NCI-H1930 (cell line): ENCODE measurements around the gene ZSWIM8.
"Not testable (repeated sequence)": the region's sequence is repeated elsewhere in the genome, so short reads cannot be mapped to it uniquely, and the experiment has no call there.

Experiments used
- DNase-seq, 2 experiments: peaks; one replicate each; lab custom pipeline; 2025; lab: John Stamatoyannopoulos, UW

Gene ZSWIM8

GRCh38 chr10:73774637-73775036 lies 10.8 kb upstream of the ZSWIM8 start:
- no peak for DNase-seq

- no peak for DNase-seq
Observed at GRCh38 chr10:73779018-73779417, 6.4 kb upstream of the ZSWIM8 start.

- no peak for DNase-seq
Observed at GRCh38 chr10:73779539-73780197, 5.7 kb upstream of the ZSWIM8 start.

GRCh38 chr10:73780301-73780700 lies 5.1 kb upstream of the ZSWIM8 start:
- no peak for DNase-seq

GRCh38 chr10:73780966-73781365 lies 4.4 kb upstream of the ZSWIM8 start:
- DNase-seq, result no peak

GRCh38 chr10:73781548-73781878 lies 3.9 kb upstream of the ZSWIM8 start:
- DNase-seq, result no peak

GRCh38 chr10:73781879-73782748 lies 3.3 kb upstream of the ZSWIM8 start, which contains the start of gene CHCHD1:
Gene CHCHD1 (plus strand): TSS chr10:73782048. CDS start chr10:73782076, 28 bp downstream.
- DNase-seq, result peak; percentile 57 to 76

- no peak for DNase-seq
Observed at GRCh38 chr10:73782749-73783085, 2.7 kb upstream of the ZSWIM8 start.

GRCh38 chr10:73785721-73786511 lies 510 bp downstream of the ZSWIM8 start:
- no peak for DNase-seq

GRCh38 chr10:73786512-73786885 lies 1.1 kb downstream of the ZSWIM8 start:
- no peak for DNase-seq

GRCh38 chr10:73787031-73787800 lies 1.8 kb downstream of the ZSWIM8 start:
- DNase-seq, result not testable (repeated sequence)

- no peak for DNase-seq
Observed at GRCh38 chr10:73788864-73789658, 3.7 kb downstream of the ZSWIM8 start.

GRCh38 chr10:73789659-73790055 lies 4.3 kb downstream of the ZSWIM8 start:
- no peak for DNase-seq

GRCh38 chr10:73790886-73791625 lies 5.7 kb downstream of the ZSWIM8 start:
- no peak for DNase-seq

GRCh38 chr10:73791871-73792400 lies 6.5 kb downstream of the ZSWIM8 start:
- DNase-seq, result no peak

- no peak for DNase-seq
Observed at GRCh38 chr10:73793456-73793855, 8.1 kb downstream of the ZSWIM8 start.

- not testable (repeated sequence) for DNase-seq
Observed at GRCh38 chr10:73795491-73795890, 10.1 kb downstream of the ZSWIM8 start.

GRCh38 chr10:73796035-73796434 lies 10.6 kb downstream of the ZSWIM8 start:
- DNase-seq, result not testable (repeated sequence)

GRCh38 chr10:73796766-73797165 lies 11.4 kb downstream of the ZSWIM8 start:
- no peak for DNase-seq
